T47D (cell line): ENCODE measurements around the gene TIGD4.

Source experiments
- DNase-seq, 2 experiments: peaks; one replicate each; pipeline versions ENCODE4 v3.0.0 to v3.0.0-alpha.2; 2011 to 2012; ENCODE audit warnings: low read depth in 1 of 2, low spot score in 1 of 2
- JUND ChIP-seq: IDR thresholded peaks from 2 replicates; pipeline ENCODE4 v1.6.1; 2012; ENCODE audit warnings: low read depth
- in situ Hi-C: cut with HindIII; loops from 2 replicates; pipeline ENCODE4 v1.10.0; 2016; ENCODE audit warnings: low sequenced_read_pairs, low pct_unique_long_range_greater_than_20kb

Gene TIGD4

DNA sequence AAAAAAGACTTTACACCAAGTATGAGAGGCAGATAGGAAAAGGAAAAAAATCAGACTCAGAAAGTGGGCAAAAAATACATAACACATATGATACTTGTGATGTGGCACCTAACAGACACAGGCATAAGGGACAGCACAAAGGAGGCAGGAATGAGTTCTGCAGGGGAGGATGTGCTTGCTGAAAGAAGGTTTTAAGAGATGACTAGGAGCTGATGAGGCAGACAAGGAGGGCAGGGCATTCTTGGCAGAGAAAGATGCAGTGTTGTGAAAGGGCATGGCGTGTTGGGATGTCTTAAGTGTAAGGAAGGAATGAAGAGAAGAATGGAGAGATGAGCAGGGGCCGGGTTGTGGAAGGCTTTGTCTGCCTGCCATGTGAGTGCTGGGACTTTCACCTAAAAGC is 50.1 kb downstream of the TIGD4 start:
- in situ Hi-C loops: no loop called here
- DNase-seq: no peak

DNA sequence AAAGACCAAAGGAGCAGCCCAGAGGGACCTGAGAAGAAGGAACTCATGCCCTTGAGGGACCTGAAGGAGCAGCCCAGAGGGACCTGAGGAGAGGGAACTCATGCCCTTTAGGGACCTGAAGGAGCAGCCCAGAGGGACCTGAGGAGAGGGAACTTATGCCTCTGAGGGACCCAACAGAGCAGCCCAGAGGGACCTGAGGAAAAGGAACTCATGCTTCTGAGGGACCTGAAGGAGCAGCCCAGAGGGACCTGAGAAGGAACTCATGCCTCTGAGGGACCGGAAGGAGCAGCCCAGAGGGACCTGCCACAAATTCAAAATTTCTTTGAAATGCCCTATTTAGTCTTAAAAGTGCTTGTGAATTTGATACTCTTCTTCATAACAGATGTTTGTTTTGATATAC is 51.2 kb downstream of the TIGD4 start:
- no peak for TF ChIP-seq JUND
- in situ Hi-C loops: no loop called here
- DNase-seq: no peak

More for the DNA sequence above, 50.1 kb downstream of the TIGD4 start:
- no peak for TF ChIP-seq JUND

DNA sequence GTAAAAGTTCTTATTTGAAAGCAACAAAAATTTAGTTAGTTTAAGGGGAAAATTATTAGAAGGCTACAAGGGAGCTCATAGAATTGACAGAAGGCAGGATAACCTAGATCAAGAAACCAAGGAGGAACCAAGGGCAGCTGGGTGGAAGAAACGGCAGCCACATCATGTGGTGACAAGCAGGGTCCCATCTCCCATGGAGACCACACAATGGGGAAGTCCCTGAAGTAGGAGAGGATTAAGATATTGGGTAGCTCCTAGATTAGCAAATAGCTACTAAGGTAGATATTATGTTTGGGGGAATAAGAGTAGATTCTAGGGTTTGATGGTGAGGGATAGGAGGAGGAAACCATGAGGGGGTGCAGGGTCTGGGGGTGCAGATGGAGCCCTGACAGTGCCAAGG is 51.7 kb downstream of the TIGD4 start:
- no peak for DNase-seq
- TF ChIP-seq JUND: no peak
- in situ Hi-C loops: no loop called here

DNA sequence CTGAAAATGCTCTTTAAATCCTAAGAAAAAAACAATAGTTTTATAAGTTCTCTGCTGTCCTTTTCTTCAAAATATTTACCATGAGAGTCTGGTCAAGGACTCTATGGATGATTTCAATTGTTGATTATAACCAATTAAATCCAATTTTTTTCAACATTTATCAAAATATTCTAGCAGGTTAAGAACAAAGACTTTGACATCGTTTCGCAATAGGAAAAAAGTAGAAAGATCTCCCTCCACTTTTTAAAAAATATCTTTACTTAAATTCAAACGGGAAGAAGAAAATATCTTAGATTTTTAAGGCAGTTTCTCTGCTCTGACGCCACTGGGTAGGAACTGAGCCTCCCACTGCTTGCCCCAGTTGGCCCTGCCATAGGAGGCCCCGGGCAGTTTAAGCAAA is 55.0 kb downstream of the TIGD4 start:
- in situ Hi-C loops: no loop called here
- no peak for TF ChIP-seq JUND

DNA sequence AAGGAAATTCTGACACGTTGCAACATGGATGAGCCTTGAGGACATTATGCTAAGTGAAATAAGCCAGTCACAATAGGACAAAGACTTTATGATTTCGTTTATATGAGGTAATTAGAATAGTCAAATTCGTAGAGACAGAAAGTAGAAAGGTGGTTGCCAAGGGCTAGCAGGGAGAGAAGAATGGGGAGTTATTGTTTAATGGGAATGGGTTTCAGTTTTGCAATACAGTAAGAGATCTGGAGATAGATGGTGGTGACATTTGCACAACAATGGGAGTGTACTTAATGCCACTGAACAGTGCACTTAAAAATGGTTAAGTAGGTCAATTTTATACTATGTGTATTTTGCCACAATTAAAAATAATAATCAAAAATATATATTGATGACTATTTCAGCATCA is 56.3 kb downstream of the TIGD4 start:
- in situ Hi-C loops: no loop called here
- DNase-seq: no peak
- TF ChIP-seq JUND: no peak

More for the DNA sequence above, 55.0 kb downstream of the TIGD4 start:
- DNase-seq: no peak

DNA sequence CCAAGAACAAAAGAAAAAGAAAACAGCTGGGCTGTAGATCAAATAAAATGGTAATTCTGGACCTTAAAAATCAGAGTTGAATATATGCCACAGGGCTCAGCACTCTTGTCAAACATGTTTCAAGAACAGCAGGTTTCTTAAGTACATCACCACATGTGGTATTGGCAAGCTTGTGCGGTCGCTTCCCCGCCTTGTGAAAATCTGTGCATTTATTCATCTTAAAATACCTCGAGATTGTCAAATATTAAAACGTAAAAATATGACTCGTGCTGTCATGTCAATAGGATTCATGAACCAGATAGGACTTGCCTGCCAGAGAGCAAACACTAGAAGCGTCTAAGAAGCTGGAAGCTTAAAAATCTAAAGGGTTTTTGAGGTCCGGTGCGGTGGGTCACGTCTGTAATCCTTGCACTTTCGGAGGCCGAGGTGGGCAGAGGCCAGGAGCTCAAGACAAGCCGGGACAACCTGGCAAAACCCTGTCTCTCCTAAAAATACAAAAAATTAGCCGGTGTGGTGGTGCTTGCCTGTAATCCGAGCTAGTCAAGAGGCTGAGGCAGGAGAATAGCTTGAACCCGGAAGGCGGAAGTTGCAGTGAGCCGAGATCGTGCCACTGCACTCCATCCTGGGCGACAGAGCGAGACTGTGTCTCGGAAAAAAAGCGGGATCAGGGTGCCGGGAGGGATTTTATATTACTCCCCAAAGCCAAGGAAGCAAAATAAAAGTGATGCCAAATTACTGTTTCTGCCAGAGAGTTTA is 59.6 kb downstream of the TIGD4 start:
- DNase-seq: peak in 1 of 2 experiments; percentile 13
- in situ Hi-C loops: no loop called here
- TF ChIP-seq JUND: no peak
